KOPT-K1 (cell line): ENCODE measurements around the gene RRAD.

Experiments
- H3K27ac ChIP-seq: fragments of 200-600 bp; sonication (generic); 2 replicates; pipeline ENCODE4 v1.5.1; 2016; ENCODE audit warnings: antibody characterized with exemption, mild to moderate bottlenecking, low read depth, low read length; ENCODE audit not compliant: poor library complexity, severe bottlenecking
- H3K36me3 ChIP-seq: fragments of 200-600 bp; sonication (generic); 2 replicates; pipeline ENCODE4 v1.5.1; 2017; ENCODE audit warnings: antibody characterized with exemption, mild to moderate bottlenecking, low read length, moderate library complexity; ENCODE audit not compliant: insufficient read depth
- H3K9me3 ChIP-seq: fragments of 200-600 bp; sonication (generic); 2 replicates; pipeline ENCODE4 v1.5.1; 2017; ENCODE audit warnings: antibody characterized with exemption, low read length, mild to moderate bottlenecking; ENCODE audit not compliant: insufficient read depth, poor library complexity, severe bottlenecking

Gene RRAD

GRCh38 chr16:66931665-66932064 lies 6.3 kb upstream of the RRAD start:
- Histone ChIP-seq H3K9me3 (no peaks in the 10 kb centered on the region), H3K27ac (no peak overlapping the region), H3K36me3 (peaks cover 23% of the 10 kb centered on the region)

GRCh38 chr16:66930189-66930588 lies 4.9 kb upstream of the RRAD start:
- Histone ChIP-seq H3K36me3 (peaks cover 23% of the 10 kb centered on the region), H3K27ac (no peak overlapping the region), H3K9me3 (no peaks in the 10 kb centered on the region)

GRCh38 chr16:66928702-66929388 lies 3.5 kb upstream of the RRAD start:
- H3K36me3 ChIP-seq: peaks cover 23% of the 10 kb centered on the region
- H3K9me3 ChIP-seq: no peaks in the 10 kb centered on the region
- H3K27ac ChIP-seq: no peak overlapping the region

GRCh38 chr16:66927918-66928649 lies 2.7 kb upstream of the RRAD start:
- Histone ChIP-seq H3K36me3 (peaks cover 23% of the 10 kb centered on the region), H3K9me3 (no peaks in the 10 kb centered on the region), H3K27ac (no peak overlapping the region)

- Histone ChIP-seq H3K9me3 (no peaks in the 10 kb centered on the region), H3K36me3 (peaks cover 14% of the 10 kb centered on the region), H3K27ac (no peak overlapping the region)
Measured at GRCh38 chr16:66926961-66927436, 1.7 kb upstream of the RRAD start.

GRCh38 chr16:66926171-66926947 lies 1.0 kb upstream of the RRAD start:
- no peaks in the 10 kb centered on the region for H3K9me3 ChIP-seq
- peaks cover 8% of the 10 kb centered on the region; the same call in 1 of the 2 replicates for H3K36me3 ChIP-seq
- H3K27ac ChIP-seq: no peak overlapping the region

- H3K36me3 ChIP-seq: no peaks in the 10 kb centered on the region
- no peaks in the 10 kb centered on the region for H3K9me3 ChIP-seq
- no peak overlapping the region for H3K27ac ChIP-seq
Measured at GRCh38 chr16:66924527-66925321, 611 bp downstream of the RRAD start.

- Histone ChIP-seq H3K36me3 (no peaks in the 10 kb centered on the region), H3K9me3 (no peaks in the 10 kb centered on the region), H3K27ac (no peak overlapping the region)
Measured at GRCh38 chr16:66923866-66924265, 1.5 kb downstream of the RRAD start.

GRCh38 chr16:66923247-66923731 lies 2.0 kb downstream of the RRAD start:
- Histone ChIP-seq H3K27ac (no peak overlapping the region), H3K36me3 (no peaks in the 10 kb centered on the region), H3K9me3 (no peaks in the 10 kb centered on the region)

GRCh38 chr16:66921729-66922450 lies 3.4 kb downstream of the RRAD start:
- H3K27ac ChIP-seq: no peak overlapping the region
- no peaks in the 10 kb centered on the region for H3K36me3 ChIP-seq
- H3K9me3 ChIP-seq: no peaks in the 10 kb centered on the region

GRCh38 chr16:66920924-66921680 lies 4.2 kb downstream of the RRAD start:
- Histone ChIP-seq H3K27ac (no peak overlapping the region), H3K9me3 (no peaks in the 10 kb centered on the region), H3K36me3 (no peaks in the 10 kb centered on the region)

- Histone ChIP-seq H3K36me3 (no peaks in the 10 kb centered on the region), H3K27ac (no peak overlapping the region), H3K9me3 (no peaks in the 10 kb centered on the region)
Measured at GRCh38 chr16:66920299-66920590, 5.1 kb downstream of the RRAD start.

GRCh38 chr16:66919569-66920298 lies 5.6 kb downstream of the RRAD start:
- Histone ChIP-seq H3K9me3 (no peaks in the 10 kb centered on the region), H3K27ac (no peak overlapping the region)

More at GRCh38 chr16:66919569-66920298, 5.6 kb downstream of the RRAD start:
- H3K36me3 ChIP-seq: no peaks in the 10 kb centered on the region
